Measurements from ENCODE around the gene PTPRG.
"Not testable (repeated sequence)": the region's sequence is repeated elsewhere in the genome, so short reads cannot be mapped to it uniquely, and the experiment has no call there.

PTPRG gene

GRCh38 chr3:61561374-61562041 is at the start of gene PTPRG:
Gene PTPRG, plus strand, starts transcription at chr3:61561571. Its CDS starts 717 bp downstream, at chr3:61562288.
- DNase-seq (ENCODE audit: low read depth) = no peak

- DNase-seq (ENCODE audit: low read depth) = no peak
These were observed 42.8 kb upstream of the PTPRG start for GRCh38 chr3:61518590-61518989.

GRCh38 chr3:61520966-61521628 is 40.3 kb upstream of the PTPRG start:
- no peak for DNase-seq (ENCODE audit: low read depth)

- DNase-seq (ENCODE audit: low read depth) = no peak
These were observed 39.3 kb upstream of the PTPRG start for GRCh38 chr3:61522060-61522459.

- no peak for DNase-seq (ENCODE audit: low read depth)
These were observed 38.7 kb upstream of the PTPRG start for GRCh38 chr3:61522626-61523025.

- DNase-seq (ENCODE audit: low read depth) = no peak
These were observed 36.4 kb upstream of the PTPRG start for GRCh38 chr3:61524933-61525332.

GRCh38 chr3:61526308-61526707 is 35.1 kb upstream of the PTPRG start:
- DNase-seq (ENCODE audit: low read depth) = no peak

- no peak for DNase-seq (ENCODE audit: low read depth)
These were observed 34.4 kb upstream of the PTPRG start for GRCh38 chr3:61527011-61527410.

- DNase-seq (ENCODE audit: low read depth) = no peak
These were observed 31.0 kb upstream of the PTPRG start for GRCh38 chr3:61530355-61530754.

GRCh38 chr3:61531528-61531927 is 29.8 kb upstream of the PTPRG start:
- DNase-seq (ENCODE audit: low read depth) = no peak

GRCh38 chr3:61532739-61533500 is 28.5 kb upstream of the PTPRG start:
- no peak for DNase-seq (ENCODE audit: low read depth)

GRCh38 chr3:61535826-61536225 is 25.5 kb upstream of the PTPRG start:
- no peak for DNase-seq (ENCODE audit: low read depth)

- no peak for DNase-seq (ENCODE audit: low read depth)
These were observed 24.0 kb upstream of the PTPRG start for GRCh38 chr3:61537366-61537765.

GRCh38 chr3:61538486-61538885 is 22.9 kb upstream of the PTPRG start:
- DNase-seq (ENCODE audit: low read depth) = no peak

GRCh38 chr3:61541694-61542093 is 19.7 kb upstream of the PTPRG start:
- no peak for DNase-seq (ENCODE audit: low read depth)

- no peak for DNase-seq (ENCODE audit: low read depth)
These were observed 15.7 kb upstream of the PTPRG start for GRCh38 chr3:61545716-61546115.

GRCh38 chr3:61547625-61548024 is 13.7 kb upstream of the PTPRG start:
- DNase-seq (ENCODE audit: low read depth) = no peak

- not testable (repeated sequence) for DNase-seq (ENCODE audit: low read depth)
These were observed 8.7 kb upstream of the PTPRG start for GRCh38 chr3:61552704-61553103.

- DNase-seq (ENCODE audit: low read depth) = no peak
These were observed 2.1 kb upstream of the PTPRG start for GRCh38 chr3:61559136-61559731.

GRCh38 chr3:61560517-61561373 is 626 bp upstream of the PTPRG start:
- no peak for DNase-seq (ENCODE audit: low read depth)

GRCh38 chr3:61562042-61562720 is 810 bp downstream of the PTPRG start:
- DNase-seq (ENCODE audit: low read depth) = no peak

All from stimulated activated CD8-positive, alpha-beta memory T cell treated with anti-CD3 and anti-CD28 coated beads, Interleukin-15, amount 100 ng/mL, for 24 hours (primary cell).